Right ventricle myocardium superior (tissue), 1 donor: ENCODE data around the gene SOX6. TPM values are rescaled to one million over a fixed set of nuclear protein-coding genes. Genes with fewer than 3 reads are reported as not detected.
"Not testable (repeated sequence)": the region's sequence is repeated elsewhere in the genome, so short reads cannot be mapped to it uniquely, and the experiment has no call there.

Experiments
- ATAC-seq: fragments of 200-7000 bp; cut with Tn5 transposase; one replicate; pipeline ENCODE4 v1.9.1; 2020; ENCODE audit warnings: mild to moderate bottlenecking; ENCODE audit not compliant: poor library complexity
- DNase-seq: peaks from one replicate; pipeline ENCODE4 v3.0.0-alpha.2; 2020
- intact Hi-C: fragments of 100-400 bp; cut with DNase I; formaldehyde crosslinking; loops from one replicate; pipeline ENCODE4 v1.11.2; 2022
- total RNA-seq: library from RNA; stranded (reverse); fragmentation: NEBNext Ultra II Directional; extraction: Animal tissue kit (Norgen Biotek cat#: 25700); gene quantifications from one replicate; pipeline ENCODE4 v1.2.1, GENCODE V29; 2021
- donor health status: DM: no; HTN: yes; CAD: no; lungs with severe emphysema.

SOX6 gene
- total RNA-seq, 1 donor from 2014 or later: 15.8 TPM

DNA sequence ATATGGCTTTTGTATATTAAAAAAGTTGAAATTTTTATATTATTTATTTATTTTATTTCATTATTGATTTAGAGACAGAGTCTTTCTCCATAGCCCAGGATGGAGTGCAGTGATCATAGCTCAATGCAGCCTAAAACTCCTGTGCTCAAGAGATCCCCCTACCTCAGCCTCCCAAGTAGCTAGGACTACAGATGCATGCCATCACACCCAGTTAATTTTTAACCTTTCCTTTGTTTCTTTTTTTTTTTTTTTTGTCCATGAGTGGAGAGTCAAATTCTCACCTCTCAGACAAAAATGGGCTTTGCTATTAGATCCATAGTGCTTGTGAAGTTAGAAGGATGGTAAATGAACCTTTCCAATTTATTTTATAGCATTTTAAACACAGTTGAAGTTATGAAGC lies 182.5 kb downstream of the SOX6 start:
- no peak for DNase-seq
- no peak for ATAC-seq
- intact Hi-C loops: no loop called here

DNA sequence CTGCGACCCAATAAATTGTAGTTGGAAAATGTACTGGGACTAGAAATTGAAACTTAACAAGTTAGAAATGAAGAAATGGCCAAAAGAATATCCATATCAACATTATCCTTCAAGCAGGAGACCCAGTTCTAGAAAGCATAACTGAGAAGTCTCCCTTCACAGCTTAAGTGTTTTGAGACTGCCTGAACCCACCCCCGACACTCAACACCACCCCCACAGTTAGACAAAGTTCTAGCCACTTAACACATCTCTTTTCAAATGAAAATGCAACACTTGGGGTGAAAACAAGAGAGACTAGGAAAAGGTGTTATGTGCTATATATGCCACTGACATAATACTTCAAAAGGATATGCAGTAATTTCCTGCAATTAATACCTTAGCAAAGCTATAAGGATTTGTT lies 184.5 kb downstream of the SOX6 start:
- DNase-seq (no peak), ATAC-seq (no peak)
- intact Hi-C loops: no loop called here

DNA sequence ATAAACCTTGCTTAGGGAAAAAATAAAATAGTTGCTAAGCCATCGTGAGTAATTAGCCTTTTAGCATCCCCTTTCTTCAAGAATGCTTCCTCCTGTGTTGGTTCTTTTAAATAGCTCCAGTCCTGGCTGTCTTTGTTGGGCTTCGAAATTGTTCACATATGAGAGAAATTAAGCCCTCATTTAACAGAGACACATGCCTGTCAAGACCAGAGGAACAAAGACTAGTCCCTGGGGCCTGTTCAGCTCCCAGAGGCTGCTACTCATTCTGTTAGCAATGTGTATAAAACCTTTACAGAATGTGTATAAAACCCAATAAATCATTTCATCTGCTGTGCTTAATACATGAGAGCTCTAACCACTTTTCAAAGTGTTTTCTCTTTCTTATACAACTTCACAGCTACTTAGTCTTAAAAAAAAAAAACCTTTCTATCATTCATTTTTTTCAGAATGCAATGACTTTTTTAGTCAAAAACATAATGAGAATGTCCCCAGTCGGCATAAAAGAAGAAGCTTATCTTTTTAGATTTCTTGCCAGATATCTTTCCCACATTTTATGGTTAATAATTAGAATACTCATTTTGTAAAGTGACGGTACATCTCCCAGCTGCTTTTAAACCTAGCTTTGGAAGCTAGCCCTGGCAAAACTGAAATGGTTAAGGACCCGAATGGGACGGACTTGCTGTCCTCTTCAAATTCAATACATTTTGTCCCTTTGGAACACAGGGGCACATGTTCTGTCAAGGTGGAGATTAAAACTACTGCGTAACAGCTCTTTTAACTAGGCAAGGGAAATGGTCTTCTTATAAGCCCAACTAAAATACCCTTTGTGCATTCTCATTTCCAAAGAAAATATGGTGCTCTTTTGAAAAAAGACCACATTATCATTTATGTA lies 186.1 kb downstream of the SOX6 start:
- no peak for DNase-seq
- intact Hi-C loops: no loop called here
- ATAC-seq: peak; percentile 27

DNA sequence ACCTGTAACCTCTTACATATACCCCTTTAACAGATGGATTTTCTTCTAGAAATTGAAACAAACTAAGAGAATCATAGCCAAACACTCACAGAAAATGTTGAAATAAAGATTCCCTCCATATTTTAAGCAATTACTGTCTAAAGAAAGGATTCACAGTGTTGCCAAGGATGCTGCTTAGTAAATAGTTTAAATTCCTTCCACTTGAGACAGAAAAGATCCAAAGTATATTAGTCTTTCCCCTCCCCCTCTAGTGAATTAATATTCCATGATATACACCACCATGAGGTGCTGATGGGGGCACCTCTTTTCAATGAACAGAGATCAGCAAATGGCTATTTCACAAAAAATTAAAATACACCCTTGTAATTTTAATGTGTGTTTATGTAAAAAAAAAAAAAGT lies 186.8 kb downstream of the SOX6 start:
- ATAC-seq: no peak
- intact Hi-C loops: no loop called here
- DNase-seq: no peak

DNA sequence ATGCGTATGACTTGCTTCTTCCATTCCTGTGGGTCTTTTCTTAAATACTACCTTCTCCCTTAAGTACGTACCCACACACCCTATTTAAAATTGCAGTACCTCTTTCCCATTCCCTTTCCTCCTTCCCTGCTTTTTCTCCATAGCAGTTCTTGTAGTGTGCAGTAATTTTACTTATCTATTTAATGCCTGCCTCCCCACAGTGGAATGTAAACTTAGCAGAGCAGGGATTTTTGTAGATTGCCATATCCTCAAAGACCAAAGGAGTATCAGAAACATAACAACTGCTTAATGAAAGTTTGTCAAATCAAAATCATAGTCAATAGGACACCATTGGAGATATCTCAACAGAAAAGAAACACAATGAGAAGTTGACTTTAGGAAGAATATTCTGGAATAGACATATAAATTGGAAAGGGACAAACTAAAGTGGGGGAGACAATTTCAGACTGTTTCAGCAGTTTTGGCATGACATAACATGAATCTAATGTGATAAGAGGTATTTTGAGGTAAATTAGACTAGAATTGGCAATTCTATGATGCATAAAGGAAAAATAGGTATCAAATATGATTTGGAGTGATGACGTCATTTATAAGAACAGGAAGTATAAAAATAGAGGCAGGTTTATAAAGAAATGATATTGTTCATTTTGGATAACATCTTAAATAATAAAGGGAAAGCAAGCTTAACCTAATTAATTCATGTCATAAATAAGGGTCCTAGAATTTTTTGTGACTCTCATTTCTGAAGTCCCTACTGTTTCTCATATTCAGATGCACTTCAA lies 188.4 kb downstream of the SOX6 start:
- DNase-seq (no peak), ATAC-seq (no peak)
- intact Hi-C loops: no loop called here

DNA sequence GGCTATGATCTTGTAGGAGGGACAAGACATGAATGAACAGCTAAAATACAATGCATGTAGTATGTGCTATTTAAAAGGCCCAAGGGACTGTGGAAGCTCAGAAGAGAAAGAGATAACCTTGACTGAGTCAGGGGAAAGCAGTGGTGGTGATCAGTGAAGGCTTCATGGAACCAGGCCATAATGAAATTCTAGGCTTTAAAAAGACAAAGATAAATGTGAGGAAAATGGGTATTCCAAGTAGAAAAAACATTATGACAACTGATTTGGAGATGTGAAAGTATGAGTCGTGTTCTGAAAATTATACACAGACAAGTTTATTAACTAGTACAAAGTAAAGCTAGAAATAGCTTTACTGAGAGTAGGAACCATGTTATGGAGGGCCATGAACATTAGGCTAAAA lies 189.8 kb downstream of the SOX6 start:
- ATAC-seq (no peak), DNase-seq (no peak)
- intact Hi-C loops: no loop called here

DNA sequence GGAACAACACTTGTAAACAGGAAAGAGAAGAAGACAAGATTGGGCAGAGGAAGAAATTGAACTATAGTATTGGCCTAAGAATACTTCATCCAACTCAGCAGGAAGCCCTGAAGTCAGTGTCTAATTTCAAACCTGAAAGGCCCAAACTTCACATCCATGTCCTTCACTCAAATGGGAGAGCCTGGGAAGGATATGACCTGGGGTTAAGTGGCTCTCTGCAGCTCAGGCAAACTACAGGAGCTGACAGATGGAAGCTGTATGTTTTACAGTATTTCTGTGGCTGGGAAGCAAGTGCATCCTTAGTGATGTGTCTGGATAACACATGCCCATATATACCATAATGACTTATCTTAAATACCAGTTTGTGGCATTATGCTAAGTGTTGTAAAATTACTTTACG lies 196.2 kb downstream of the SOX6 start:
- intact Hi-C loops: no loop called here
- DNase-seq: no peak

DNA sequence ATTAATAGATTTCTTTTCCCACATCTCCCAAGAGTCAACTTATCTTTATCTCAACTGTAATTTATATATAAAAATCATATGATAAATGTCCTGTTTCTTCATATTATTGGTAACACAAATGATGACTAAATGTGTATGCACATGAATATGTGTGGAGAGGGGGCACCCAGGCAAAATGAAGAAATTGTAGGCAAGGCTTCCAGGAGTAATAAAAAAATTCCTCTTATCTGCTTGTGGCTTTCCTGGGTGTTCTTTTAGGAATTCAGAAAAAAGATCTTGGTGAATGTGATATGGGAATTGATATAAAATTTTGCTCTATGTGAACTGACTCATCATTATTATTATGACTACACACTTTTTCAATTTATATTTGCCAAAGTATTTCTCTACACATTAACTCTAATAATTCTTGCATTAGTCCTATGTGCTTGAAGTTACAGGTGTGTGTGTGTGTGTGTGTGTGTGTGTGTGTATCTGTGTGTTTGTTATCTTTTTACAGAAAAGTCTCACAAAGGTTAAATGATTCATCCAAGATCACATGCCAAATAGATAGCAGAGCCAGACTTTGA lies 197.8 kb downstream of the SOX6 start:
- no peak for ATAC-seq
- DNase-seq: no peak
- intact Hi-C loops: no loop called here

More for the DNA sequence above, 196.2 kb downstream of the SOX6 start:
- ATAC-seq: no peak

DNA sequence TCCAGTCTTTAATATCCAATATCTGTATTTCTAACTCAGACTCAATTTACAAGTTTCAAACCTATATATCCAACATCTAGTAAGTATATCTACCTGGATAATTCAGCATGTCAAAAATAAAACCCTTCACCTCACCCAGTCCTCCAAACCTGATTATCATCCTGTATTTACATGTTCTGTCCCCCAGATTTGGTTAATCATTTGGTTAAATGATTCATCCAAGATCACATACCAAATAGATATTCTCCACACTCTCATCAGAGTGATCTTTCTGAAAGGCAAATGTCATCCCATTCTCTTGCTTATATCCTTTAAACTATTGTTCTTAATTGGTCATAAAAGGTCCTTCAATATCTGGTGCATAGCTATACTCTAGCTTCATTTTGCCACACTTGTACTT lies 199.0 kb downstream of the SOX6 start:
- DNase-seq: no peak
- ATAC-seq: no peak

DNA sequence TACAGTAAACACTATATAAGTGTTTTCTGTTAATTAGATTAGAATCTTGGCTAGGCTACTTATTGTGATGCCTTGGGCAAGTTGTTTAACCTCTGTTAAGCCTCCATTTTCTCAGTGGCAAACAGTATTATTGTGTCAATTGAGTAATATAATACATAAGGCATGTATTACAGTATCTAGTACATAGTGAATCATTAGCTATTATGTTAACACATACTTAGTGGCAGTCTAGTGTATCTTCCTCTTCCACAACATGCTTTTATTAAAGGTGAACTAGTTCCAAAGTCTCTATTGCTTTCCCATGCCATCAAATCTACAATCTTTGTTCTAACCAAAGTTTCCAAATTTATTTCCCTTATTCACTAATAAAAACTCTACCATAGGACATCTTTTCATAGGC lies 200.9 kb downstream of the SOX6 start:
- DNase-seq: no peak
- ATAC-seq: no peak
- intact Hi-C loops: no loop called here

More for the DNA sequence above, 199.0 kb downstream of the SOX6 start:
- intact Hi-C loops: no loop called here

DNA sequence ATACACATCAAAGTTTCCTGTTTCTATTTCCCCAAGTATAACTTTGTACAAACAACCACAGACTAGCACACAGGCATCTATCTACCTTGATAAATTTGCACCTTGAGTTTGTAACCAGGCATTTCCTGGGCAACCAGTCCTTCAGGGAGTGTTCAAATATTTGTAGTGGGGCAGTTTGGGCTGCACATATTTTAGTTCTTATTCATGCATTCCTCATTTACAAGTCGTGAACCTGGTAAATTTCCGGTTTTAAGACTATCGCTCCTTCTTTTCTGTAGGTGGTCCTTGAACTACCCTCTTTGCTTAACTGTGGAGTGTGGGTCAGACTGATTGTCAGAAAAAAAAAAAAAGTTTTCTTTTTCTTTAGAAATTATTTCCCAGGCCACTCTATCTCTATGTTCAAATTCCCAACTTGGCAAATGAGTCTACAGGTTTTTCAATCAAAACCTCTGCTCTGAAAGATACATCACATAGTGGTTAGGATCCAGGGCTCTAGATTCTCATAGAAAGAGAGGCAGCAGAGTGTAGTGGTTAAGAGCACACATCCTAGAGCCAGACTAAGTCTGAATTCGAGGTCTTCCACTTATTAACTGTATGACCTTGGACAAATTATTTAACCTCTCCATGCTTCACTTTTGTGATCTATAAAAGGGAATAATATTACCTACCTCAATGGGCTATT lies 201.5 kb downstream of the SOX6 start:
- ATAC-seq (no peak), DNase-seq (no peak)
- intact Hi-C loops: no loop called here

DNA sequence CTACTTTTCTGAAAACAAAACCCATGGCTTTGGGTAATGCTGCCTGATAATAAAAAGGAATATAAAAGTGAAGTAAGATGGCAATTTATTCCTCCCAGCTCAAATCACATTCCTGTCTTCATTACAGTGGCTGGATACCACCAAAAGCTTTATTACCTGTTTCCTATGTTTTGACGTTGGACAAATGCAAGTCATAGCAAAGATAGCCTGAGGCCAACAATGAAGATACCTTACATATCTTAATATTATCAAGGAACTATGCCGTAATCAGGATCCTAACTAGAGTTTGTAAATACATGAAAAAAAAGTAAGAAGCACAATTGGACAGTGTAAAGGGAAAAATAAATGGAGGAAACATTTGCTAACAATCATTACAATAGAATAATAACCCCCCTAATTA lies 202.4 kb downstream of the SOX6 start:
- ATAC-seq (no peak), DNase-seq (no peak)
- intact Hi-C loops: no loop called here

DNA sequence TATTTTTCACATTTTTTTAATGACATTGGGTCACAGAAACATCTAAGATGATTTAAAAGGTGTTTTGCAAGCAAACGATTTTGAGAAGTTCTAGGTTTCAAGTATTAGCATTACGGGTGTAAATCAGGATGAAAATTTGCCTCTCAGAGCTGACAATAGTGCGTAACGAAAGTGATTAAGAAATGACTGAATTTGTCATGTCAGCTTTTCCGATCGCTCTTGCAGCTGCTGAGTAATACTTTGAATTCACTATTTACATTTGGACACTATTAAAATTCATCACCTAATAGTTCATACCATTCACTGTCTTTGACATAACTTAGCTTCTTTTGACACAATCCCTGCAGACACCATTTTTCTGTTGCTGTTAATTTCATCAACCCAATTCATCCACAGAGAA lies 205.2 kb downstream of the SOX6 start:
- DNase-seq: no peak
- no peak for ATAC-seq
- intact Hi-C loops: no loop called here

DNA sequence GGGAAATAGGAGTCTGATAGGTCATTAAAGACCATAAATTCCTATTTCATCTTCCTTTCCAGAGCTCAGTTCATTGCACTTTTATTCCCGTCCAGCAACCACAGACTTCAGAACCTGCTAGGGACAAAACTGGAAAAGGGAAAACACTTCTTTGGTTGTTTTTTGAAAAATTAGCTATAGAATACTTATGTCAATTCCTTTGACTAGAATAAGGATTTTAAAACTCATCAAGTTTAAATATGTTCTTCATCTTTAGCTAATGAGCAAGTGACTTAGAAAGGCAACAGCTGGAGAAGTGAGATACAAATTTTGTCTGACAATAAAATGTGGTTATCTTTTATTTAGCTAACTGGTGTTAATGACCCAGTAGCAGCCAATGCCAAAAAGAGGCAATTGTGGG lies 206.9 kb downstream of the SOX6 start:
- no peak for ATAC-seq
- intact Hi-C loops: no loop called here

DNA sequence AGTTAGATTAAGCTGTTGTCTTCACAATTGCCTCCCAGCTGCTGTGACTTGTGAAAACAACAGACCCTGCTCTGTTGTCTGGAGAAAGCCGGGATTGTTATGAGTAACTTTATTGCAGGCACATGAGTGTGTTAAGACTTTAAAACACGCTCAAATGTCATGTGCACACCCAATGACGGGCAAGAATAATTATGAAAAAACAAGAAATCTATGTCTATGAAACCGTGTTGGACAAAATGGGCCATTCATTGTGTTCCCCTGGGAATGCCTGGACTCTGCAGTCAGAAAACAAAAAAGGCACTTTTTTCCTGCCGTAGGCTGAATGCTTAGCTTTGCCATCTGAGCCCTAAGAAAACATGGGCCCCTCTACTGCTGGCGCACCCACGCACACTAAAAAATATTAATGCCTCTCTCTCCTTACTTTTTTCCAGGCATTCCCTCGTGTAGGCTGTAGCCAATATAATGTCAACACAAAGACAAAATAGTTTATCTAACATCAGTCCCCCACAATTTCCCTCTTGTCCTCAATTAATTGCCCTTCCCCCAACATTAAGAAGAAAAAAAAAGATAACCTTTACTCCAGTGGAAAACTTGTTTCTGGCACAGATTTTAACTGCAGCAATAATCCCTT lies 207.9 kb downstream of the SOX6 start:
- no peak for DNase-seq
- intact Hi-C loops: no loop called here
- ATAC-seq: peak; percentile 79

More for the DNA sequence above, 206.9 kb downstream of the SOX6 start:
- DNase-seq: no peak

DNA sequence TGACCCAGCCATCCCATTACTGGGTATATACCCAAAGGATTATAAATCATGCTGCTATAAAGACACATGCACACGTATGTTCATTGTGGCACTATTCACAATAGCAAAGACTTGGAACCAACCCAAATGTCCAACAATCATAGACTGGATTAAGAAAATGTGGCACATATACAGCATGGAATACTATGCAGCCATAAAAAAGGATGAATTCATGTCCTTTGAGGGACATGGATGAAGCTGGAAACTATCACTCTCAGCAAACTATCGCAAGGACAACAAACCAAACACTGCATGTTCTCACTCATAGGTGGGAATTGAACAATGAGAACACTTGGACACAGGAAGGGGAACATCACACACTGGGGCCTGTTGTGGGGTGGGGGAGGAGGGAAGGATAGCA lies 209.4 kb downstream of the SOX6 start:
- ATAC-seq, DNase-seq, intact Hi-C loops: not testable (repeated sequence)

DNA sequence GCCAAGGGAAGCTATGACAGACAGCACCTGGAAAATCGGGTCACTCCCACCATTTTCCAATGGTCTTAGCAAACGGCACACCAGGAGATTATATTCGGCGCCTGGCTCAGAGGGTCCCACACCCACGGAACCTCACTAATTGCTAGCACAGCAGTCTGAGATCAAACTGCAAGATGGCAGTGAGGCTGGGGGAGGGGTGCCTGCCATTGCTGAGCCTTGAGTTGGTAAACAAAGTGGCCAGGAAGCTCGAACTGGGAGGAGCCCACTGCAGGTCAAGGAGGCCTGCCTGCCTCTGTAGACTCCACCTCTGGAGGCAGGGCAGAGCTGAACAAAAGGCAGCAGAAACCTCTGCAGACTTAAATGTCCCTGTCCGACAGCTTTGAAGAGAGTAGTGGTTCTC lies 214.7 kb downstream of the SOX6 start:
- ATAC-seq, intact Hi-C loops, DNase-seq: not testable (repeated sequence)

DNA sequence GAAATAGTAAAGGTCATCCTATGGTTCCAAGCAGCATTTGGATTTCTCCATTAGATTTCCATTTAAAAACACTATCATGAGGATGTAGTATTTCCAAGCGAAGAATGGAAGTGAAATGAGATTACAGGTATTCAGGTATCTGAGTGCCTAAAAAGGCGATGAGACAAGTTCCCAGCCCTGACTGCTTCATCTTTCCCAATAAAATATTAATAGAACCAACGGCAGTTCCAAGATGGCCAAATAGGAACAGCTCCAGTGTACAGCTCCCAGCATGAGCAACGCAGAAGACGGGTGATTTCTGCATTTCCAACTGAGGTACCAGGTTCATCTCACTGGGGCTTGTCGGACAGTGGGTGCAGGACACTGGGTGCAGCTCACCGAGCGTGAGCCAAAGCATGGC lies 215.2 kb downstream of the SOX6 start:
- ATAC-seq, intact Hi-C loops, DNase-seq: not testable (repeated sequence)
